ENCODE results near the gene KIAA1217.

Gene KIAA1217

DNA sequence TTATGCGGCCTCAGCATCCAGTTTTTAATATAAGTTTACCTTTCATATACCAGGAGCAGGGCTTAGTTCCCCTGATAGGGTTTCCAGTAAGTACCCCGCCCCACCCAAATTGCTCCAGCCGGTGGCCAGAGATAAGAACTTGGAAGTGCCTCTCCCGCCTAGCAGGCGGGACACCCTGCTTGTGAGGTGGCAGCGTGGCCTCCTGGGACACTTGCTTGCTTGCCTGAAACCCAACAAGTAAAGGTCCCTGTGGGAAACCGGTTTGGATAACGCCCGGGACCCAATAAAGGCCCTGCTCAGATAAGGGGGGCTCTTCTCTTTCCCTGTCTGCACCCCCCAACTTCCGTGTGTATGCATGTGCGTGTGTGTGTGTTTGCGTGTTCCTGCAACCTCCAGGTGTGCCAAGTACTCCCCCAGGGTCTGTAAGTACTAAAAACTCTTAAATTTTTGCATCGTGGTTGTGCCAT, 360.4 kb downstream of the KIAA1217 start:
- DNase-seq (ENCODE audit: insufficient read length, low spot score) = no peak
- no peak for FAIRE-seq
- TF ChIP-seq CTCF (IDR thresholded peaks at IDR 0.05; ENCODE audit: insufficient read depth, missing control alignments) = no peak

- no peak for TF ChIP-seq CTCF (IDR thresholded peaks at IDR 0.05; ENCODE audit: insufficient read depth, missing control alignments)
- DNase-seq (ENCODE audit: insufficient read length, low spot score) (no peak), FAIRE-seq (no peak)
Measured at GRCh38 chr10:24569828-24570657, 361.1 kb downstream of the KIAA1217 start.

GRCh38 chr10:24570658-24571426, 361.9 kb downstream of the KIAA1217 start:
- DNase-seq (ENCODE audit: insufficient read length, low spot score) = no peak
- no peak for TF ChIP-seq CTCF (IDR thresholded peaks at IDR 0.05; ENCODE audit: insufficient read depth, missing control alignments)
- FAIRE-seq = no peak

GRCh38 chr10:24571870-24572450, 363.0 kb downstream of the KIAA1217 start:
- FAIRE-seq (no peak), DNase-seq (ENCODE audit: insufficient read length, low spot score) (no peak)
- TF ChIP-seq CTCF (IDR thresholded peaks at IDR 0.05; ENCODE audit: insufficient read depth, missing control alignments) = no peak

GRCh38 chr10:24574161-24574560, 365.2 kb downstream of the KIAA1217 start:
- no peak for FAIRE-seq
- no peak for TF ChIP-seq CTCF (IDR thresholded peaks at IDR 0.05; ENCODE audit: insufficient read depth, missing control alignments)
- DNase-seq (ENCODE audit: insufficient read length, low spot score) = no peak

DNA sequence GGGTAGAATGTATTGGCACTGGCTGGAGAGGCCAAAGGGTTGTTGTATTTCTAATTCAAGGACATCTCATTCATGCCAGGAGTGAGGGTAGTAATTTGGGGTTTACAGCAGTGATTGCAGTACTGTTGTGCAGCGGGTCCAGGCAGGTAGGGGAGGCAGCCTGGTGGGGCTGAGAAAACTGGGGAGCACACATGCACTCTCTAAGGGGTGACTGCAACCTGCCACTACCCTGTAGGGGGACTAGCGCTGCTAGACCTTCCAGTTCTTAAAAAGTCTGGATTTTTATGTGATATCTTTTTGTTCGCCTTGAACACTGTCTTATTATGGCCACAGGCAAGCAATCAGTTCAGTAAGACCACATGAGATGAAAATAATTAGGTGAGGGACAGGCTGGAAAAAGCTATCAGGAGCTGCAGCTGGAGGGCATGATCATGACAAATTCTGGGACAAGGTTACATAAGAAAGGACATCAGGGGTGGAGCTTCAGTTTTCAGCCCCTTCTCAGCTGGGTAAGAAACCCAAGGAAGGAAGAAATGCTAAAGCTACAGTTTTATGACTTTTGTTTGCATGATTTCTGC, 365.7 kb downstream of the KIAA1217 start:
- no peak for DNase-seq (ENCODE audit: insufficient read length, low spot score)
- TF ChIP-seq CTCF (IDR thresholded peaks at IDR 0.05; ENCODE audit: insufficient read depth, missing control alignments) = no peak
- FAIRE-seq = no peak
